Sigmoid colon (tissue), 4 donors: ENCODE measurements around the gene CA7.

ENCODE experiments used
- CTCF ChIP-seq, 4 experiments: fragments of 450-650 bp in 3 of 4; fragments of 200-600 bp in 1 of 4; IDR thresholded peaks; one replicate each; pipeline ENCODE4 v1.5.1; 2016 to 2019; ENCODE audit warnings: antibody characterized with exemption in 4 of 4, mild to moderate bottlenecking in 3 of 4, moderate library complexity in 2 of 4
- POLR2A ChIP-seq, 2 donors: fragments of 450-650 bp; IDR thresholded peaks; one replicate each; pipeline ENCODE4 v1.6.1; 2016; ENCODE audit warnings: antibody characterized with exemption in 2 of 2, mild to moderate bottlenecking in 2 of 2, moderate library complexity in 2 of 2
- POLR2AphosphoS5 ChIP-seq, 4 donors: sonication (generic); formaldehyde crosslinking; IDR thresholded peaks; one replicate each; pipeline ENCODE4 v1.6.1; 2017; ENCODE audit warnings: antibody characterized with exemption in 4 of 4

DNA sequence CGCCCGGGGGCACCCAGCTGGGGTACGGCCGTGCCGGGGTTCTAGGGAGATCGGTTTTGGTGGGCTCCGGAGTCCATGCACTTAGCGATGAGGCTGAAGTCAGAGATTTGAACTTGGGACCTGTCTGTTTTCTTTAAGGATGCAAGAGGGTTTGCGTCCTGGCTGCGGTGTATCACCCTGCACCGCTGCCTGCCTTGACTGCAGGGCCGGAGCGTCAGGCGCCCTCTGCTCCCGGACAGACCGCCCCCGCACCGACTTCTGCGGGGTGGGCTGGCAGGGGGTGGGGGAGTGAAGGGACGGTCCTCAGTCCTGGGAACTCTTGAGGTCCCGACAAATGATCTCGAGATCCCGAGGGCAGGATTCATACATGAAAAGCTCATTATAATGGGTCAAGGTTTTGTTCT is 36.8 kb downstream of the CA7 start:
- TF ChIP-seq POLR2A (IDR thresholded peaks at IDR 0.05): no peak
- no peak for TF ChIP-seq CTCF (IDR thresholded peaks at IDR 0.05)
- no peak for TF ChIP-seq POLR2AphosphoS5 (IDR thresholded peaks at IDR 0.05)
